ENCODE measurements around the gene SLC7A14. TPM values are rescaled to one million over a fixed set of nuclear protein-coding genes. Genes with fewer than 3 reads are reported as not detected.

SLC7A14 gene
- total and polyA plus RNA-seq, 2 donors (not counting 3 experiments of a cell fraction or from before 2014, with no cell fraction given), result 0.07 to 0.57 TPM

DNA sequence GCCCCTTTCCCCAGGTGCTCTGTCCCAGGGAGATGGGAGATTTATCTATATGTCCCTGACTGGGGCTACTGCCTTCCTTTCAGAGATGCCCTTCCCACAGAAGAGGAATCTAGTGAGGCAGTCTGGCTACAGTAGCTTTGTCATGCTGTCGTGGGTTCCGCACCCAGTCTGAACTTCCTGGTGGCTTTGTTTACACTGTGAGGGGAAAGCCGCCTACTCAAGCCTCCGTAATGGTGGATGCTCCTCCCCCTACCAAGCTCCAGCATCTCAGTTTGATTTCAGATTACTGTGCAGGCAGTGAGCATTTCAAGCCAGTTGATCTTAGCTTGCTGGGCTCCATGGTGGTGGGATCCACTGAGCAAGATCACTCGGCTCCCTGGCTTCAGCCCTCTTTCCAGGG lies 35.4 kb upstream of the SLC7A14 start:
- dilution Hi-C loops (cut with MboI; ENCODE audit: extremely low pct_ligation_motif_present, low sequenced_read_pairs) (no loop called here), intact Hi-C loops (cut with micrococcal nuclease) (no loop called here)
- Histone ChIP-seq H3K36me3 (ENCODE audit: control insufficient read depth in 2 of 2, extremely low read depth in 1 of 2, insufficient read depth in 2 of 2, low read length in 2 of 2) (no peaks in the 10 kb centered on the region), H3K4me3 (replicated peaks in 1 of 3; ENCODE audit: insufficient read depth in 1 of 3, low read depth in 1 of 3, low read length in 3 of 3) (no peak overlapping the region), H3K4me1 (ENCODE audit: control insufficient read depth, extremely low read depth, insufficient read depth, low read length) (no peaks in the 10 kb centered on the region), H3K27me3 (ENCODE audit: control insufficient read depth in 2 of 2, insufficient read depth in 2 of 2, low read length in 2 of 2) (no peaks in the 10 kb centered on the region), H3K9ac (replicated peaks; ENCODE audit: extremely low read depth, insufficient read depth, low read length) (no peak overlapping the region), H3K79me2 (ENCODE audit: control insufficient read depth, insufficient read depth, low read length) (no peaks in the 10 kb centered on the region), H3K27ac (ENCODE audit: insufficient read depth, low read depth, low read length) (no peak overlapping the region), H3K9me1 (replicated peaks; ENCODE audit: control insufficient read depth, extremely low read depth, insufficient read depth, low read length) (no peaks in the 10 kb centered on the region), H2AFZ (ENCODE audit: low read depth, low read length) (no peak overlapping the region), H4K20me1 (replicated peaks; ENCODE audit: control insufficient read depth, extremely low read depth, insufficient read depth, low read length) (no peaks in the 10 kb centered on the region), H3K9me3 (replicated peaks; ENCODE audit: control insufficient read depth, insufficient read depth, low read length) (no peaks in the 10 kb centered on the region), H3K4me2 (ENCODE audit: insufficient read depth, low read length) (no peak overlapping the region)
- DNase-seq (ENCODE audit: low read depth, low spot score) (no peak), FAIRE-seq (no peak)
- ChIA-PET CTCF (no interaction called here), POLR2A (no interaction called here)
- TF ChIP-seq GATA2 (IDR thresholded peaks at IDR 0.05; ENCODE audit: insufficient read depth, insufficient read length, low read depth, low read length), result no peak
- TF ChIP-seq POLR2AphosphoS5 (IDR thresholded peaks at IDR 0.05; ENCODE audit: insufficient read depth, low read depth, low read length), result no peak
- no peak for TF ChIP-seq POLR2A (IDR thresholded peaks at IDR 0.05; ENCODE audit: low read depth, low read length)
- TF ChIP-seq CTCF (IDR thresholded peaks at IDR 0.05; ENCODE audit: extremely low read depth in 1 of 2, insufficient read depth in 1 of 2, low read depth in 1 of 2, low read length in 2 of 2), result no peak
- no peak for TF ChIP-seq JUN (IDR thresholded peaks at IDR 0.05; ENCODE audit: borderline replicate concordance, insufficient read depth, insufficient read length, low read depth)
- TF ChIP-seq, protein P1, sequence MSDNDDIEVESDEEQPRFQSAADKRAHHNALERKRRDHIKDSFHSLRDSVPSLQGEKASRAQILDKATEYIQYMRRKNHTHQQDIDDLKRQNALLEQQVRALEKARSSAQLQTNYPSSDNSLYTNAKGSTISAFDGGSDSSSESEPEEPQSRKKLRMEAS (IDR thresholded peaks at IDR 0.05; ENCODE audit: insufficient read depth, insufficient read length), result no peak
- no peak for TF ChIP-seq EZH2 (IDR thresholded peaks at IDR 0.05; ENCODE audit: borderline replicate concordance, low read depth, low read length, severe bottlenecking)
- no peak for TF ChIP-seq MYC (IDR thresholded peaks at IDR 0.05; ENCODE audit: low read depth, low read length)
- no peak for TF ChIP-seq FOS (IDR thresholded peaks at IDR 0.05; ENCODE audit: borderline replicate concordance, insufficient read depth, low read length)
- BruUV-seq (replicated peaks), result no TSS peak
